OCI-LY1 (cell line): ENCODE results near the gene YPEL5.

Experiments
- CTCF ChIP-seq: fragments of 200-600 bp; sonication (generic), shearing (Covaris generic); IDR thresholded peaks from 2 replicates; pipeline ENCODE4 v1.5.1; 2017; ENCODE audit warnings: mild to moderate bottlenecking, antibody characterized with exemption, low read length, moderate library complexity, mixed read lengths
- EZH2 ChIP-seq: fragments of 200-600 bp; sonication (generic), shearing (Covaris generic); IDR thresholded peaks from 2 replicates; pipeline ENCODE4 v1.8.0; 2017; ENCODE audit warnings: borderline replicate concordance, mixed run types, mild to moderate bottlenecking, antibody characterized with exemption, low read length, moderate library complexity, mixed read lengths

GRCh38 chr2:30177440-30177839 lies 30.6 kb downstream of the YPEL5 start:
- TF ChIP-seq CTCF (no peak), EZH2 (no peak)
